Transverse colon (tissue), 4 donors: Measurements from ENCODE around the gene NRIP3.

ENCODE experiments used
- CTCF ChIP-seq, 5 experiments: fragments of 200-600 bp in 3 of 5; fragments of 450-650 bp in 2 of 5; sonication (generic) in 3 of 5; IDR thresholded peaks; 1 replicate in 2 of 5; 2 replicates in 3 of 5; pipeline ENCODE4 v1.5.1; 2016 to 2017; ENCODE audit warnings: antibody characterized with exemption in 5 of 5, inconsistent platforms in 3 of 5, mild to moderate bottlenecking in 2 of 5, moderate library complexity in 1 of 5
- POLR2AphosphoS5 ChIP-seq, 3 donors: sonication (generic); formaldehyde crosslinking; IDR thresholded peaks; one replicate each; pipeline ENCODE4 v1.6.1; 2016; ENCODE audit warnings: antibody characterized with exemption in 3 of 3

- no peak for TF ChIP-seq CTCF (IDR thresholded peaks at IDR 0.05)
- no peak for TF ChIP-seq POLR2AphosphoS5 (IDR thresholded peaks at IDR 0.05)
Measured at GRCh38 chr11:9022961-9023680, 19.3 kb upstream of the NRIP3 start.
